Neural cell (in vitro differentiated cells): Measurements from ENCODE around the gene ISG20.

Experiments used
- MXI1 ChIP-seq: fragments of 450-650 bp; conservative IDR thresholded peaks from 2 replicates; pipeline ENCODE4 v1.6.1; 2014; ENCODE audit warnings: antibody characterized with exemption, mild to moderate bottlenecking; ENCODE audit not compliant: poor library complexity, severe bottlenecking
- TF ChIP-seq, protein P1 (sequence below): IDR thresholded peaks from 2 replicates; pipeline ENCODE4 v1.6.1; 2012; ENCODE audit warnings: borderline replicate concordance
- TF ChIP-seq, protein P2 (sequence below): fragments of 450-650 bp; IDR thresholded peaks from 2 replicates; pipeline ENCODE4 v1.5.1; 2014; ENCODE audit warnings: antibody characterized with exemption, mild to moderate bottlenecking, moderate library complexity; ENCODE audit not compliant: poor library complexity, severe bottlenecking

GRCh38 chr15:88615303-88616107 is 23.3 kb upstream of the ISG20 start:
- TF ChIP-seq, protein P1, sequence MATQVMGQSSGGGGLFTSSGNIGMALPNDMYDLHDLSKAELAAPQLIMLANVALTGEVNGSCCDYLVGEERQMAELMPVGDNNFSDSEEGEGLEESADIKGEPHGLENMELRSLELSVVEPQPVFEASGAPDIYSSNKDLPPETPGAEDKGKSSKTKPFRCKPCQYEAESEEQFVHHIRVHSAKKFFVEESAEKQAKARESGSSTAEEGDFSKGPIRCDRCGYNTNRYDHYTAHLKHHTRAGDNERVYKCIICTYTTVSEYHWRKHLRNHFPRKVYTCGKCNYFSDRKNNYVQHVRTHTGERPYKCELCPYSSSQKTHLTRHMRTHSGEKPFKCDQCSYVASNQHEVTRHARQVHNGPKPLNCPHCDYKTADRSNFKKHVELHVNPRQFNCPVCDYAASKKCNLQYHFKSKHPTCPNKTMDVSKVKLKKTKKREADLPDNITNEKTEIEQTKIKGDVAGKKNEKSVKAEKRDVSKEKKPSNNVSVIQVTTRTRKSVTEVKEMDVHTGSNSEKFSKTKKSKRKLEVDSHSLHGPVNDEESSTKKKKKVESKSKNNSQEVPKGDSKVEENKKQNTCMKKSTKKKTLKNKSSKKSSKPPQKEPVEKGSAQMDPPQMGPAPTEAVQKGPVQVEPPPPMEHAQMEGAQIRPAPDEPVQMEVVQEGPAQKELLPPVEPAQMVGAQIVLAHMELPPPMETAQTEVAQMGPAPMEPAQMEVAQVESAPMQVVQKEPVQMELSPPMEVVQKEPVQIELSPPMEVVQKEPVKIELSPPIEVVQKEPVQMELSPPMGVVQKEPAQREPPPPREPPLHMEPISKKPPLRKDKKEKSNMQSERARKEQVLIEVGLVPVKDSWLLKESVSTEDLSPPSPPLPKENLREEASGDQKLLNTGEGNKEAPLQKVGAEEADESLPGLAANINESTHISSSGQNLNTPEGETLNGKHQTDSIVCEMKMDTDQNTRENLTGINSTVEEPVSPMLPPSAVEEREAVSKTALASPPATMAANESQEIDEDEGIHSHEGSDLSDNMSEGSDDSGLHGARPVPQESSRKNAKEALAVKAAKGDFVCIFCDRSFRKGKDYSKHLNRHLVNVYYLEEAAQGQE, result no peak
- TF ChIP-seq MXI1, result no peak
- TF ChIP-seq, protein P2, sequence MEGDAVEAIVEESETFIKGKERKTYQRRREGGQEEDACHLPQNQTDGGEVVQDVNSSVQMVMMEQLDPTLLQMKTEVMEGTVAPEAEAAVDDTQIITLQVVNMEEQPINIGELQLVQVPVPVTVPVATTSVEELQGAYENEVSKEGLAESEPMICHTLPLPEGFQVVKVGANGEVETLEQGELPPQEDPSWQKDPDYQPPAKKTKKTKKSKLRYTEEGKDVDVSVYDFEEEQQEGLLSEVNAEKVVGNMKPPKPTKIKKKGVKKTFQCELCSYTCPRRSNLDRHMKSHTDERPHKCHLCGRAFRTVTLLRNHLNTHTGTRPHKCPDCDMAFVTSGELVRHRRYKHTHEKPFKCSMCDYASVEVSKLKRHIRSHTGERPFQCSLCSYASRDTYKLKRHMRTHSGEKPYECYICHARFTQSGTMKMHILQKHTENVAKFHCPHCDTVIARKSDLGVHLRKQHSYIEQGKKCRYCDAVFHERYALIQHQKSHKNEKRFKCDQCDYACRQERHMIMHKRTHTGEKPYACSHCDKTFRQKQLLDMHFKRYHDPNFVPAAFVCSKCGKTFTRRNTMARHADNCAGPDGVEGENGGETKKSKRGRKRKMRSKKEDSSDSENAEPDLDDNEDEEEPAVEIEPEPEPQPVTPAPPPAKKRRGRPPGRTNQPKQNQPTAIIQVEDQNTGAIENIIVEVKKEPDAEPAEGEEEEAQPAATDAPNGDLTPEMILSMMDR, result no peak
